Endothelial cell (in vitro differentiated cells): ENCODE data around the gene PRR36. TPM values are rescaled to one million over a fixed set of nuclear protein-coding genes. Genes with fewer than 3 reads are reported as not detected.

Experiments used
- DNase-seq: peaks from one replicate; pipeline ENCODE4 v3.0.0; 2021; ENCODE audit warnings: low spot score
- H3K27ac Mint-ChIP-seq: one replicate; pipeline ENCODE4 v1.8.0; 2021; ENCODE audit warnings: mixed read lengths, inconsistent platforms; ENCODE audit not compliant: unreplicated experiment
- H3K27me3 Mint-ChIP-seq: one replicate; pipeline ENCODE4 v1.8.0; 2021; ENCODE audit warnings: mild to moderate bottlenecking, moderate library complexity, mixed read lengths, inconsistent platforms; ENCODE audit not compliant: unreplicated experiment
- H3K36me3 Mint-ChIP-seq: one replicate; pipeline ENCODE4 v1.8.0; 2021; ENCODE audit warnings: mild to moderate bottlenecking, low read depth, mixed read lengths, inconsistent platforms; ENCODE audit not compliant: unreplicated experiment
- H3K4me1 Mint-ChIP-seq: one replicate; pipeline ENCODE4 v1.8.0; 2021; ENCODE audit warnings: mild to moderate bottlenecking, mixed read lengths, inconsistent platforms; ENCODE audit not compliant: unreplicated experiment
- H3K4me3 Mint-ChIP-seq: one replicate; pipeline ENCODE4 v1.8.0; 2021; ENCODE audit warnings: mild to moderate bottlenecking, mixed read lengths, inconsistent platforms; ENCODE audit not compliant: unreplicated experiment
- H3K9me3 Mint-ChIP-seq: one replicate; pipeline ENCODE4 v1.8.0; 2021; ENCODE audit warnings: mixed read lengths, inconsistent platforms; ENCODE audit not compliant: unreplicated experiment
- total RNA-seq: library from RNA; stranded (reverse); fragmentation: NEBNext Ultra II Directional; extraction: Animal tissue kit (Norgen Biotek cat#: 25700); gene quantifications from one replicate; pipeline ENCODE4 v1.2.1, GENCODE V29; 2021; ENCODE audit not compliant: unreplicated experiment
- TF ChIP-seq, protein P1 (sequence below): fragments of 200-600 bp; sonication (generic); IDR thresholded peaks from one replicate; pipeline ENCODE4 v1.5.0; 2021; ENCODE audit warnings: antibody characterized with exemption; ENCODE audit not compliant: unreplicated experiment

PRR36 gene
- total RNA-seq, 1 donor from 2014 or later = 0.23 TPM

DNA sequence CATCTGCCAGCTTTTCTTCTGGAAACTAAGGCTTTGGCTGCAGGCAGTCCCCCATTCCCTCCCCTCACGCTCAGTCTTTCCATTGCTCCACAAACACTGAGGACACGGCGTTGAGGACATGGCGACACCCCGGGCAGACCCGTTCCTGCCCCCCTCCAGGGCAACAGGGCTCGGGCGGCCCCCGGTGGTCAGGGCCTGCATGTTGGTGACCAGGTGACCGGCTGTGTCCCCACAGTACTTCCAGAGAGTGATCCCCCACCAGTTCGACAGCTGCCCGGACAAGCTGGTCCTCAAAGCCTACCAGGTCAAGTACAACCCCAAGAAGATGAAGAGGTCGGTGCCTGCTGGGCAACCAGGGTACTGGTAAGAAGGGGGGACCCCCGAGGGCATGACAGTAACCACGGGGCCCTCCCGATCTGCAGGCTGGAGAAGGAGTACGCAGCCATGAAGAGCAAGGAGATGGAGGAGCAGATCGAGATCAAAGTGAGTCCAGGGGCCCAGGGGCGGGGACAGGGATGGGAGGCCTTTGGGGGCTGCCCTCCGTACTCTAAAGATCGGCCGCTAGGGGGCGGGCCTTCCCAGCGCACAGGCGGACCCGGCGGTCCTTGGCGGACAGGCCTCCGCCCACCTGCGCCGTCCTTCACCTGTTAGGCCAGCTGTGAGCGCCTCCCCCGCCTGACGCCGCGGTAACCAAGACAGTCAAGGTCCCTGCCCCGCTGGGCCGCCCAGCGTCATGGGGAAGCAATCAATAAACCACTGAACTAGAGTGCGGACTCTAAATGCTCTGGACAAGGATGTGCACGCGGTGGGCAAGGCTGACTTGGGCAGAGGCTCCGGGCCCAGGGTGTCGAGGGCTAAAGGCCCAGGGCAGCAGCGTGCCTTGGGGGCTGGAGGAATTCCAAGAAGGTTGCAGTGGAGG lies 21.1 kb downstream of the PRR36 start:
- TF ChIP-seq, protein P1, sequence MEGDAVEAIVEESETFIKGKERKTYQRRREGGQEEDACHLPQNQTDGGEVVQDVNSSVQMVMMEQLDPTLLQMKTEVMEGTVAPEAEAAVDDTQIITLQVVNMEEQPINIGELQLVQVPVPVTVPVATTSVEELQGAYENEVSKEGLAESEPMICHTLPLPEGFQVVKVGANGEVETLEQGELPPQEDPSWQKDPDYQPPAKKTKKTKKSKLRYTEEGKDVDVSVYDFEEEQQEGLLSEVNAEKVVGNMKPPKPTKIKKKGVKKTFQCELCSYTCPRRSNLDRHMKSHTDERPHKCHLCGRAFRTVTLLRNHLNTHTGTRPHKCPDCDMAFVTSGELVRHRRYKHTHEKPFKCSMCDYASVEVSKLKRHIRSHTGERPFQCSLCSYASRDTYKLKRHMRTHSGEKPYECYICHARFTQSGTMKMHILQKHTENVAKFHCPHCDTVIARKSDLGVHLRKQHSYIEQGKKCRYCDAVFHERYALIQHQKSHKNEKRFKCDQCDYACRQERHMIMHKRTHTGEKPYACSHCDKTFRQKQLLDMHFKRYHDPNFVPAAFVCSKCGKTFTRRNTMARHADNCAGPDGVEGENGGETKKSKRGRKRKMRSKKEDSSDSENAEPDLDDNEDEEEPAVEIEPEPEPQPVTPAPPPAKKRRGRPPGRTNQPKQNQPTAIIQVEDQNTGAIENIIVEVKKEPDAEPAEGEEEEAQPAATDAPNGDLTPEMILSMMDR = peak; percentile 90
- Mint-ChIP-seq H3K36me3 (no peaks in the 10 kb centered on the region), H3K27ac (no peak overlapping the region), H3K4me1 (no peaks in the 10 kb centered on the region), H3K27me3 (peaks cover 8% of the 10 kb centered on the region), H3K9me3 (no peaks in the 10 kb centered on the region), H3K4me3 (no peak overlapping the region)
- peak; percentile 80 for DNase-seq

DNA sequence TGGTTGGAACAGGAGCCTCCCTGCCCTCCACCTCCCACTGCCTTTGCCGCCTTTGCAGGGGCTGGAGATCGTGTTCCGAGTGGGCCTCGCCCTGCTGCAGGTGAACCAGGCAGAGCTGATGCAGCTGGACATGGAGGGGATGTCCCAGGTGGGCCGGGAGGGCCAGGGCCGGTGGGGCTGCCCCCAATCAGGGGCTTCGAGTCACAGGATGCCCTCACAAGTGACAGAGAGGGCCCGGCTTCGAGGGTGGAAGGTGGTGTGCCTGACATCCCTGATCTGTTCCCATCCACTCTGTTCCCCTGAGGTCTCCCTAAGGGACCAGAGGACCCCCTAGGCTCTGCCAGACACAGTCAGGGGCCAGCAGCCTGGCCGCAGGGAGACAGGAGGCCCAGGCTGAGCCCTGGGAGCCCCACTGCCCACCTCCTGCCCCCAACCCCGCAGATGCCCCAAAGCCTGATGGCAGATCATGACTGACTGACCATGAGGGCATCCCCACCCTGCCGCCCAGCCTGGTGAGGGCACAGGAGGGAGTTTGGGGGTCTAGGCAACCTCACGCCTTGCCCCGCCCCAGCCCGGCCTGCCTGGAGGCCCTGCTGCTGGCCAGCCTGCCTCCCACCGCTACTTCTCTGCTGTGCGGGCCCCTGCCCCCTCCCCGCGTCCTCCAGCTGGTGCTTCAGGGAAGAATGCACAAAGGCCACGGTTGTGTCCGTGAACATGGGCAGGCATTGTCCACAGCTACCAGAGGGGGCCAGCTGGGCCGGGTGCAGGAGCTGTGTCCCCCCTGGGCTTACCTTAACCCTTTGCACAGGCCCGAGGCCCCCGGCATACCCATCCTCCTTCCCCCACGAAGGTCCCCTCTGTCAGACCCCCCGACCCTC lies 22.3 kb downstream of the PRR36 start:
- TF ChIP-seq, protein P1 = no peak
- Mint-ChIP-seq H3K4me3 (no peak overlapping the region), H3K27me3 (peaks cover 8% of the 10 kb centered on the region), H3K9me3 (no peaks in the 10 kb centered on the region), H3K4me1 (no peaks in the 10 kb centered on the region), H3K36me3 (no peaks in the 10 kb centered on the region), H3K27ac (no peak overlapping the region)
- DNase-seq = no peak

DNA sequence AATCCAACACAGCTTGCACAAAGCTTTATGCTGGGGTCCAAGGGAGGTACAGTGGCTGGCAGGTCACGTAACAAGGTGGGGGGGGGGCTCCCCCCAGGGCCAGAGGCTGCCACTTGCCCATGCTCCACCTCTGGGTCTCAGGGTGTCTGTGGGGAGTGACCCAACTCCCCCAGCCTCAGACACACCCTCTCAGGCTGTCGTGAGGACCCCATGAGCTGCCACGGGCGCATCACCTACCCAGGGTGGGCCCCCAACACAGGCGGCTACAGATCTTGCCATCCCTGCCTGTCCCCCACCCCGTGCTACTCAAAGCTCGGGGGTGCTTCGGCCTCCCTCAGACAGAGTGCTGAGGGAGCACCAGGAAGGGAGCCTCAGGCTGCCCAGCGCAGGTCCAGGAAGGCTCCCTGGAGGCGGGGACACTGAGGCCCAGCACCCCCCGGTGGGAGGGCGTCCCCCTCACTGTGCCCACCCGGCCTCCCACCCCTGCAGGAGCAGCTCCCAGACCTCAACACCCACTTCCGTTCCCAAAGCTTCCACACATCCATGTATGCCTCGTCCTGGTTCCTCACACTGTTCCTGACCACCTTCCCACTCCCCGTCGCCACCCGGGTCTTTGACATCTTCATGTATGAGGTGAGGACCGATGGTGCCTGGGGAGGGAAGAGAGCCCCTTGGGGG lies 23.1 kb downstream of the PRR36 start:
- Mint-ChIP-seq H3K36me3 (no peaks in the 10 kb centered on the region), H3K4me1 (no peaks in the 10 kb centered on the region), H3K9me3 (no peaks in the 10 kb centered on the region), H3K4me3 (no peak overlapping the region), H3K27me3 (peaks cover 8% of the 10 kb centered on the region), H3K27ac (no peak overlapping the region)
- TF ChIP-seq, protein P1 = no peak
- DNase-seq = no peak

DNA sequence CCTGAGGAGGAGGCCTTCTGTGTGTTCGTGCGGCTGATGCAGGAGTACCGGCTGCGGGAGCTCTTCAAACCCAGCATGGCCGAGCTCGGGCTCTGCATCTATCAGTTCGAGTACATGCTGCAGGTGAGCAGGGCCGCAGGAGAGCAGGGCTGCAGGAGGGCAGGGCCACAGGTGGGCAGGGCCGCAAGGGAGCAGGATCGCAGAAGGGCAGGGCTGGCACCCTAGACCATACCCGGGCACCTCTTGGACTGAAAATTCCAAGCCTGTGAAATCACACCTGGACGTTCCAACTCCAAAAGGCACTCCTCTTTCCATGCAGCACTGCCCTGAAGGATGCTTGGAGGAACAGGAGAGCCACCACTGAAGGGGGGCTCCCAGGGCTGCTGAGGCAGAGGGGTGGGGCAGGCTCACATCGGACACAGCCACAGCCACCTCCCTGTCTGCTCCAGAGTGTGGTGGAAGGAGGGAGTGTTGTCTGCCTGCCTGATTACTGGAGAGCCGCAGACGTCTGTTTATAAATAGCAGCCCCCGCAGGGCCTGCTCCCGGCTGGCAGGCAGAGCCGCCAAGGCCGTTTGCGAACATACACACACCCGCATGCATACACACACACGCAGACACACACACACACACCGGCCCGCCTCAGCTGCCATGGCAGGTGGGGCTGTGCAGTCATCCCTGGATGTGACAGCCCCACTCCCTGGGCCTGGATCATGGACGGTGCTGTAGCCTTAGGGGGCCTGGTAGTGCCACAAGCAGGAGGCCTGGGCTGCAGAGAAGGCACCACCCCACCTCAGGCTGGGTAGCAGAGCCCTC lies 24.0 kb downstream of the PRR36 start:
- Mint-ChIP-seq H3K36me3 (no peaks in the 10 kb centered on the region), H3K27ac (no peak overlapping the region), H3K9me3 (no peaks in the 10 kb centered on the region), H3K4me1 (no peaks in the 10 kb centered on the region), H3K4me3 (no peak overlapping the region), H3K27me3 (peaks cover 7% of the 10 kb centered on the region)
- TF ChIP-seq, protein P1 = no peak
- no peak for DNase-seq
